Thyroid gland (tissue), 4 donors: Measurements from ENCODE around the gene PELI1. TPM values are rescaled to one million over a fixed set of nuclear protein-coding genes. Genes with fewer than 3 reads are reported as not detected.

Source experiments
- DNase-seq, 2 donors: peaks; one replicate each; pipeline ENCODE4 v3.0.0-alpha.2; 2019
- H3K27ac ChIP-seq, 3 donors: fragments of 200-600 bp; sonication (generic); 1 replicate in 2 of 3; 2 replicates in 1 of 3; pipeline ENCODE4 v1.5.1; 2016 to 2019; ENCODE audit warnings: mild to moderate bottlenecking in 1 of 3, moderate library complexity in 1 of 3
- H3K27me3 ChIP-seq: fragments of 200-600 bp; sonication (generic); one replicate; pipeline ENCODE4 v1.5.1; 2019
- H3K36me3 ChIP-seq, 2 donors: fragments of 200-600 bp; sonication (generic); one replicate each; pipeline ENCODE4 v1.5.1; 2016 to 2019
- H3K4me1 ChIP-seq, 2 donors: fragments of 200-600 bp; sonication (generic); one replicate each; pipeline ENCODE4 v1.5.1; 2017 to 2019
- H3K4me3 ChIP-seq, 3 donors: fragments of 200-600 bp; sonication (generic); replicated peaks in 1 of 3; 1 replicate in 2 of 3; 2 replicates in 1 of 3; pipeline ENCODE4 v1.5.1; 2016; ENCODE audit warnings: mild to moderate bottlenecking in 1 of 3
- H3K9me3 ChIP-seq: fragments of 200-600 bp; sonication (generic); one replicate; pipeline ENCODE4 v1.5.1; 2017
- POLR2A ChIP-seq, 2 donors: fragments of 450-650 bp; IDR thresholded peaks; one replicate each; pipeline ENCODE4 v1.6.1; 2017; ENCODE audit warnings: antibody characterized with exemption in 2 of 2, mild to moderate bottlenecking in 2 of 2, moderate library complexity in 1 of 2
- WGBS, 2 donors: methylation state at CpG; one replicate each; pipeline ENCODE4 v1.1.5; 2017; 5-methylcytosine and 5-hydroxymethylcytosine counted together
- intact Hi-C: fragments of 100-400 bp; cut with DNase I; formaldehyde crosslinking; loops from one replicate; pipeline ENCODE4 v1.15.1; 2023
- total RNA-seq, 4 donors: library from RNA; depleted of rRNA; stranded (reverse); fragments of >200 nt; gene quantifications; one replicate each; pipeline ENCODE4 v1.2.3, GENCODE V29; 2016
- TF ChIP-seq, protein P1 (sequence below), 6 experiments: fragments of 200-600 bp in 3 of 6; fragments of 450-650 bp in 3 of 6; sonication (generic) in 3 of 6; IDR thresholded peaks; one replicate each; pipeline ENCODE4 v1.5.1; 2016 to 2019; ENCODE audit warnings: antibody characterized with exemption in 6 of 6, mild to moderate bottlenecking in 2 of 6, inconsistent platforms in 1 of 6, moderate library complexity in 1 of 6

Gene PELI1
- total RNA-seq, 4 donors from 2014 or later = 5.2 to 17.1 (median 11.4) TPM

GRCh38 chr2:64133354-64133753, 10.9 kb downstream of the PELI1 start:
- peaks cover 0 to 16% of the 10 kb centered on the region in 2 donors for H3K4me1 ChIP-seq
- WGBS, 2 donors = 94 to 95% methylated on average over 1 of the region's 1 CpG

DNA sequence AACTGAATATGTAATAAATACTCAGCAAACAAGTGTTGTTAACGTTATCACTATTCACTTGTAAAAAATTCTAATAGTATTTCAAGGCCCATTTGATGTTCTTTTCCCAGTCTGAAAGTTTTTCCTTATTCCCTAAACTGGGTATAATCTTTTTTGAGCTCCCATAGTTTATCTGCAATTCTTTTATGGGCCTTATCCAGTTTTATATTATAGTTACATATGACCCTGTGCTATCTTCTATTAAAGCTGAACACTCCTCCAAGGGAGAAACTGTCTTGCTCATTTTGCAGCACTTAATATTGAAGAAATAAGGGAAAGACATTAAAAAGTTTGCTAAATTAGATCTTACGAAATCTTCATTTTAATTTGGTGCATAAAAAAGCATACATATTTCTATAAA, 13.9 kb downstream of the PELI1 start:
- Histone ChIP-seq H3K27me3 (no peaks in the 10 kb centered on the region), H3K27ac (no peak overlapping the region), H3K4me1 (peaks cover 0 to 6% of the 10 kb centered on the region in 2 donors), H3K36me3 (no peaks in the 10 kb centered on the region), H3K9me3 (no peaks in the 10 kb centered on the region), H3K4me3 (no peak overlapping the region)
- no peak for TF ChIP-seq POLR2A (IDR thresholded peaks at IDR 0.05)
- TF ChIP-seq, protein P1, sequence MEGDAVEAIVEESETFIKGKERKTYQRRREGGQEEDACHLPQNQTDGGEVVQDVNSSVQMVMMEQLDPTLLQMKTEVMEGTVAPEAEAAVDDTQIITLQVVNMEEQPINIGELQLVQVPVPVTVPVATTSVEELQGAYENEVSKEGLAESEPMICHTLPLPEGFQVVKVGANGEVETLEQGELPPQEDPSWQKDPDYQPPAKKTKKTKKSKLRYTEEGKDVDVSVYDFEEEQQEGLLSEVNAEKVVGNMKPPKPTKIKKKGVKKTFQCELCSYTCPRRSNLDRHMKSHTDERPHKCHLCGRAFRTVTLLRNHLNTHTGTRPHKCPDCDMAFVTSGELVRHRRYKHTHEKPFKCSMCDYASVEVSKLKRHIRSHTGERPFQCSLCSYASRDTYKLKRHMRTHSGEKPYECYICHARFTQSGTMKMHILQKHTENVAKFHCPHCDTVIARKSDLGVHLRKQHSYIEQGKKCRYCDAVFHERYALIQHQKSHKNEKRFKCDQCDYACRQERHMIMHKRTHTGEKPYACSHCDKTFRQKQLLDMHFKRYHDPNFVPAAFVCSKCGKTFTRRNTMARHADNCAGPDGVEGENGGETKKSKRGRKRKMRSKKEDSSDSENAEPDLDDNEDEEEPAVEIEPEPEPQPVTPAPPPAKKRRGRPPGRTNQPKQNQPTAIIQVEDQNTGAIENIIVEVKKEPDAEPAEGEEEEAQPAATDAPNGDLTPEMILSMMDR (IDR thresholded peaks at IDR 0.05) = no peak
- intact Hi-C loops = no loop called here
- 93 to 94% methylated on average over 2 of the region's 2 CpGs for WGBS, 2 donors
- DNase-seq = no peak

More at GRCh38 chr2:64133354-64133753, 10.9 kb downstream of the PELI1 start:
- Histone ChIP-seq H3K9me3 (no peaks in the 10 kb centered on the region), H3K27me3 (no peaks in the 10 kb centered on the region), H3K36me3 (no peaks in the 10 kb centered on the region), H3K27ac (no peak overlapping the region), H3K4me3 (no peak overlapping the region)
- no peak for TF ChIP-seq POLR2A (IDR thresholded peaks at IDR 0.05)
- TF ChIP-seq, protein P1 (IDR thresholded peaks at IDR 0.05) = no peak
- no peak for DNase-seq
- intact Hi-C loops = no loop called here

- no peaks in the 10 kb centered on the region for H3K9me3 ChIP-seq
- H3K36me3 ChIP-seq = no peaks in the 10 kb centered on the region
- no peak overlapping the region for H3K27ac ChIP-seq
- TF ChIP-seq, protein P1 (IDR thresholded peaks at IDR 0.05) = no peak
- TF ChIP-seq POLR2A (IDR thresholded peaks at IDR 0.05) = no peak
- no peak for DNase-seq
- H3K4me3 ChIP-seq = no peak overlapping the region
- intact Hi-C loops = no loop called here
- no peaks in the 10 kb centered on the region for H3K27me3 ChIP-seq
- peaks cover 0 to 6% of the 10 kb centered on the region in 2 donors for H3K4me1 ChIP-seq
These were observed 15.3 kb downstream of the PELI1 start for GRCh38 chr2:64128943-64129391.

DNA sequence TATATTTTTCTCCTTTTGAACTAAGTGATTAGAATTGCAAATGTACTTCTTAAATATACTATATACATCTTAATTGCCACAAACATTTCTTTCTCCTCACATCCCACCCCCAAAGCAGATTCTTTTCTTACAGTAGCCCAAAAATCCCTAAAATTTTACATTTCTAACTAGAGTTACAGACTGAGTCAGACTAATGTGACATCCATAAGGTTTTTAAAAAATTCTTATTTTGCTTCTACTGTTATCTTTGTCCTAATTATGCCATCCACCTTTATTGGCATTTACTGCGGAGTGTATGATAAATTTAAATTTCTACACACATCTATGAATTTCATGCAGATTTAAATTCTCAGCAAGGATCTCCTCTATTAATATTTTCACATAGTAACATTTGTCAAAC, 15.8 kb downstream of the PELI1 start:
- Histone ChIP-seq H3K27ac (no peak overlapping the region), H3K4me3 (no peak overlapping the region), H3K27me3 (no peaks in the 10 kb centered on the region), H3K36me3 (no peaks in the 10 kb centered on the region), H3K9me3 (no peaks in the 10 kb centered on the region), H3K4me1 (peaks cover 0 to 6% of the 10 kb centered on the region in 2 donors)
- intact Hi-C loops = no loop called here
- DNase-seq = no peak
- WGBS, 2 donors = 96 to 99% methylated on average over 1 of the region's 1 CpG
- TF ChIP-seq POLR2A (IDR thresholded peaks at IDR 0.05) = no peak
- TF ChIP-seq, protein P1 (IDR thresholded peaks at IDR 0.05) = no peak

- no peak for TF ChIP-seq POLR2A (IDR thresholded peaks at IDR 0.05)
- TF ChIP-seq, protein P1 (IDR thresholded peaks at IDR 0.05) = no peak
- peaks cover 0 to 4% of the 10 kb centered on the region in 2 donors for H3K4me1 ChIP-seq
- intact Hi-C loops = no loop called here
- no peaks in the 10 kb centered on the region for H3K9me3 ChIP-seq
- no peaks in the 10 kb centered on the region for H3K27me3 ChIP-seq
- H3K36me3 ChIP-seq = no peaks in the 10 kb centered on the region
- H3K4me3 ChIP-seq = no peak overlapping the region
- 96 to 98% methylated on average over 2 of the region's 2 CpGs for WGBS, 2 donors
- H3K27ac ChIP-seq = no peak overlapping the region
- no peak for DNase-seq
These were observed 17.1 kb downstream of the PELI1 start for GRCh38 chr2:64127119-64127518.
